ENCODE measurements around the gene ABCB11.

DNA sequence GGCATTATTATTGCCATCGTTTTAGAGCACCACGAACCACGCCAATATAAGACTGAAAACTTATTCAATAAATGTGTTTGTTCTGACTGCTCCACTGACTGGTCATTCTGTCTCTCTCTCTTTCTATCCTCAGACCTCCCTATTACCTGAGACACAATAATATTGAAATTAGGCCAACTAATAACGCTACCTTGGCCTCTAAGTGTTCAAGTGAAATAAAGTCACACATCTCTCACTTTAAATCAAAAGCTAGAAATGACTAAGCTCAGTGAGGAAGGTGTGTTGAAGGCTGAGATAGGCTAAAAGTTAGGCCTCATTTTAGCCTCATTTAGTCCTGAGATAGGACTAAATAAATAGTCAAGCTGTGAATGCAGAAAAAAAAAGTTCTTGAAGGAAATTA, 91.2 kb downstream of the ABCB11 start:
- no peak for TF ChIP-seq CTCF (IDR thresholded peaks at IDR 0.05)
- no peak for TF ChIP-seq POLR2AphosphoS5 (IDR thresholded peaks at IDR 0.05; ENCODE audit: low read depth, low read length)
